ENCODE measurements around the gene DCPS. TPM values are rescaled to one million over a fixed set of nuclear protein-coding genes. Genes with fewer than 3 reads are reported as not detected.

DCPS gene
- total and polyA plus RNA-seq, 2 of the 4 experiments (the other 2 are of a cell fraction), result 19.7 to 34.8 TPM

- DNase-seq (no peak), ATAC-seq (ENCODE audit: low read depth) (no peak)
- H2BK15ac ChIP-seq (ENCODE audit: low read depth, low read length), result no peak overlapping the region
- no peak overlapping the region for H2BK20ac ChIP-seq (ENCODE audit: low read depth, low read length)
- TF ChIP-seq POLR2A (IDR thresholded peaks at IDR 0.05; ENCODE audit: low read depth, low read length), result no peak
- H2BK5ac ChIP-seq (ENCODE audit: low read depth, low read length, poor library complexity, severe bottlenecking), result no peak overlapping the region
- CTCF ChIA-PET, result interaction anchor here (0.6 kb wide), 1 partner anchor 17 kb away, joined by 7 read pairs; no protein-coding TSS in a partner anchor
- no TSS peak for BruUV-seq (replicated peaks)
- no peak overlapping the region for H3K56ac ChIP-seq (ENCODE audit: extremely low read depth, insufficient read depth, low read length)
- H3K9me3 ChIP-seq (ENCODE audit: control insufficient read depth, insufficient read depth, low read length), result no peaks in the 10 kb centered on the region
- no peak overlapping the region for H2AK9ac ChIP-seq (replicated peaks; ENCODE audit: low read depth, low read length, poor library complexity)
- no peaks in the 10 kb centered on the region for H3K27me3 ChIP-seq (ENCODE audit: control insufficient read depth, insufficient read depth, low read length)
- POLR2A ChIA-PET (ENCODE audit: unreplicated experiment), result no interaction called here
- H3K9me1 ChIP-seq (ENCODE audit: insufficient read depth, low read length), result peaks cover 14% of the 10 kb centered on the region
- H3K4ac ChIP-seq (ENCODE audit: low read depth, low read length), result no peak overlapping the region
- in situ Hi-C loops (cut with MboI; ENCODE audit: low sequenced_read_pairs), result no loop called here
- peaks cover 7% of the 10 kb centered on the region for H4K20me1 ChIP-seq (ENCODE audit: insufficient read depth, low read length)
- no peak overlapping the region for H3K4me2 ChIP-seq (ENCODE audit: low read depth, low read length)
- H3K27ac ChIP-seq (ENCODE audit: insufficient read depth, low read length), result no peak overlapping the region
- H3K18ac ChIP-seq (ENCODE audit: low read depth, low read length), result no peak overlapping the region
- no peak overlapping the region for H3K23ac ChIP-seq (ENCODE audit: low read depth, low read length)
- no peak overlapping the region for H2BK120ac ChIP-seq (ENCODE audit: low read depth, low read length)
- H3K4me1 ChIP-seq (ENCODE audit: control insufficient read depth, insufficient read depth, low read length), result peaks cover 3% of the 10 kb centered on the region
- WGBS, 2 experiments (ENCODE audit: extremely low coverage in 2 of 2, insufficient read length in 1 of 2), result 92% methylated on average over 2 of the region's 4 CpGs; no CpG with 5 or more reads in 1 of the 2 experiments
- no peak overlapping the region for H2AFZ ChIP-seq (replicated peaks; ENCODE audit: low read length, poor library complexity)
- no peak overlapping the region for H3K14ac ChIP-seq (replicated peaks; ENCODE audit: low read depth, low read length)
- no peak overlapping the region for H4K8ac ChIP-seq (ENCODE audit: low read depth in 2 of 2, low read length in 2 of 2)
- H3K9ac ChIP-seq (ENCODE audit: low read depth, low read length), result no peak overlapping the region
- H4K5ac ChIP-seq (ENCODE audit: low read depth, low read length), result no peak overlapping the region
- dilution Hi-C loops (cut with HindIII; ENCODE audit: low sequenced_read_pairs, unreplicated experiment), result no loop called here
- peaks cover 15% of the 10 kb centered on the region for H3K36me3 ChIP-seq (ENCODE audit: control insufficient read depth, insufficient read depth, low read length)
- intact Hi-C loops (cut with micrococcal nuclease), result loop anchor here (5.0 kb wide), 1 partner anchor 44 kb away; the partner anchor contains the start of genes FAM118B and RPUSD4
- H3K79me1 ChIP-seq (ENCODE audit: low read depth in 1 of 2, low read length in 2 of 2), result peaks cover 0 to 16% of the 10 kb centered on the region in 2 experiments; a peak in 3 of 4 replicates
- 0 out of 2 replicates have a peak overlapping the region, but pooled peaks have one; percentile 43 for H2AK5ac ChIP-seq (ENCODE audit: low read depth, low read length)
- H4K91ac ChIP-seq (ENCODE audit: insufficient read depth, low read depth, low read length), result no peak overlapping the region
- no peak overlapping the region for H3K4me3 ChIP-seq (ENCODE audit: insufficient read depth, low read depth, low read length)
These were observed 47.6 kb upstream of the DCPS start for GRCh38 chr11:126256216-126256615.

Data from IMR-90 (cell line).